Gastroesophageal sphincter (tissue), 3 donors: ENCODE measurements around the gene NBPF1.
"Not testable (repeated sequence)": the region's sequence is repeated elsewhere in the genome, so short reads cannot be mapped to it uniquely, and the experiment has no call there.

Source experiments
- CTCF ChIP-seq, 4 experiments: fragments of 200-600 bp in 2 of 4; fragments of 450-650 bp in 2 of 4; sonication (generic) in 1 of 4; IDR thresholded peaks; one replicate each; pipeline ENCODE4 v1.5.1; 2017 to 2019; ENCODE audit warnings: antibody characterized with exemption in 4 of 4, mild to moderate bottlenecking in 2 of 4, moderate library complexity in 2 of 4
- EP300 ChIP-seq: sonication (generic); formaldehyde crosslinking; IDR thresholded peaks from one replicate; pipeline ENCODE4 v1.6.1; 2017; ENCODE audit warnings: antibody characterized with exemption, mild to moderate bottlenecking
- POLR2A ChIP-seq, 2 donors: fragments of 450-650 bp; IDR thresholded peaks; one replicate each; pipeline ENCODE4 v1.6.1; 2017; ENCODE audit warnings: antibody characterized with exemption in 2 of 2, mild to moderate bottlenecking in 2 of 2, moderate library complexity in 1 of 2
- POLR2AphosphoS5 ChIP-seq: sonication (generic); formaldehyde crosslinking; IDR thresholded peaks from one replicate; pipeline ENCODE4 v1.6.1; 2017; ENCODE audit warnings: antibody characterized with exemption

GRCh38 chr1:16639091-16640031 is 26.0 kb upstream of the NBPF1 start:
- TF ChIP-seq EP300; CTCF (IDR thresholded peaks at IDR 0.05); POLR2A (IDR thresholded peaks at IDR 0.05); POLR2AphosphoS5: not testable (repeated sequence)
